ENCODE data around the gene FRYL.

DNA sequence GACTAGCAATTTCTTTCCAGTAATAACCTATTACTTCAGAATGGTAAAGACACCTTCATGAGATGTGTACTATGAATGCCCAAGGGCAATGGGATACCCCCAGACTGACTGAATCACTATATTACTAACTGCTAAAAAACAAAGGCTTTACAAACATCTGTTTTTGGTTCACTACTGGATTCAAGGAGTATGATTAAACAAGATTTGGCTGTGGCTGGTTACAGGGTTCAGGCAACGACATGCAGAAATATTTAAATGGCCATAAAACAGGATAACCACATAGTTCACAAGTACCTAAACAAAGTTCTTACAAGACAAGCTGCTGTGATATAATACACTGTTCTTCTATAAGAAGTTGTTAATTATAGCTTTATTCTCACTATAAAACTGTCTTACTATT lies 128.2 kb downstream of the FRYL start:
- TF ChIP-seq EZH2phosphoT487 (IDR thresholded peaks at IDR 0.05; ENCODE audit: borderline replicate concordance, low read length) (no peak), EZH2 (IDR thresholded peaks at IDR 0.05; ENCODE audit: low read length, unreplicated experiment) (no peak)
- TF ChIP-seq, protein P1, sequence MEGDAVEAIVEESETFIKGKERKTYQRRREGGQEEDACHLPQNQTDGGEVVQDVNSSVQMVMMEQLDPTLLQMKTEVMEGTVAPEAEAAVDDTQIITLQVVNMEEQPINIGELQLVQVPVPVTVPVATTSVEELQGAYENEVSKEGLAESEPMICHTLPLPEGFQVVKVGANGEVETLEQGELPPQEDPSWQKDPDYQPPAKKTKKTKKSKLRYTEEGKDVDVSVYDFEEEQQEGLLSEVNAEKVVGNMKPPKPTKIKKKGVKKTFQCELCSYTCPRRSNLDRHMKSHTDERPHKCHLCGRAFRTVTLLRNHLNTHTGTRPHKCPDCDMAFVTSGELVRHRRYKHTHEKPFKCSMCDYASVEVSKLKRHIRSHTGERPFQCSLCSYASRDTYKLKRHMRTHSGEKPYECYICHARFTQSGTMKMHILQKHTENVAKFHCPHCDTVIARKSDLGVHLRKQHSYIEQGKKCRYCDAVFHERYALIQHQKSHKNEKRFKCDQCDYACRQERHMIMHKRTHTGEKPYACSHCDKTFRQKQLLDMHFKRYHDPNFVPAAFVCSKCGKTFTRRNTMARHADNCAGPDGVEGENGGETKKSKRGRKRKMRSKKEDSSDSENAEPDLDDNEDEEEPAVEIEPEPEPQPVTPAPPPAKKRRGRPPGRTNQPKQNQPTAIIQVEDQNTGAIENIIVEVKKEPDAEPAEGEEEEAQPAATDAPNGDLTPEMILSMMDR (conservative IDR thresholded peaks at IDR 0.05; ENCODE audit: low read depth, low read length), result no peak

Data from PC-3 (cell line).